CD4-positive, alpha-beta T cell treated with Interleukin-4 for 4 hours (primary cell): ENCODE results near the gene BTG4.
A peak's percentile ranks its signal among the peaks of the same experiment; 100 is the strongest.

Experiments used
- DNase-seq: peaks from one replicate; pipeline ENCODE4 v3.0.0-alpha.2; 2020

Gene BTG4

DNA sequence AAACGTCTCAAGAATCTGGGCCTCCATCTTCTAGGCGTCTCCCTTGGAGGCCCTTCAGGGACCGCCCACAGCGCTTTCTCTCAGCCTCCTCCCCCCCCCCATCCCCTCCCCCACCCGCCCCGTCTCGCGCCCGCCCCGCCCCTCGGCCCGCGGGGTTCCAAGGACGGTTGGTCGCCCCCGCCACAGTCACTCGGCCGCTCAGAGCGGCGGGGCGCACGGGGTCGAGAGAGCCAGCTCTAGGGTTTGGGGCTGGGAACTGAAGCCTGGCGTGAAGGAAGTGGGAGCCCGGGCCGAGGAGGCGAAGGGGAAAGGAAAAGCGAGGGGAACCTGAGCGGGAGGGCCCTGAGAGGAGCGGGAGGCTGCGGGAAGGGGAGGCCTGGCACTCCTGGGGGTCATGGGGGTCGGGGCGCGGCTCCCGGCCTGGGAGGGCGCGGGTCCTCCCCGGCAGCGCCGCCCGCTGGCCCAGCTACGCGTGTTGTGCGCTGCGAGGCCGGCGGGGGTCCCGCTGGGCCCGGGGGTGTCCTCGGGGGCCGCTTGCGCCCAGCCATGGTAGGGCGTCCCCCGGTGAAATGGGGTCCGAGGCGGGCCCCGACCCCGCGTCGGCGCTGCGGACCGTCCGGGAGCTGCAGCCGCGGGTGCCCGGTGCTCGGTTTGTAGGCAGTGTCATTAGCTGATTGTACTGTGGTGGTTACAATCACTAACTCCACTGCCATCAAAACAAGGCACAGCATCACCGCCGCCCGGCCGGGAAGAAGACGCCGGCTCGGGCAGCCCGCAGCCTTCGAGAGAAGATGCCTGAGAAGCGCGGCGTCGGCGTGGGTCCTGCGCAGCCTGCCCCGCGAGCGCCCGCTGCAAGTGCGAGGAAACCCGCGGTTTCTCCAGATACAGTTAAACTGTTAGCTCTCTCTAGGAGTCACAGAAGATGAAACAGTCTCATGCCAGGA is at the start of gene BTG4:
Gene BTG4 (minus strand): TSS at position 91 of the 944 bp plus-strand sequence. CDS start 13,610 bp downstream, outside the sequence.
- no peak for DNase-seq

- no peak for DNase-seq
These were observed 49.7 kb upstream of the BTG4 start for GRCh38 chr11:111561791-111562325.

- no peak for DNase-seq
These were observed 49.1 kb upstream of the BTG4 start for GRCh38 chr11:111561306-111561705.

DNA sequence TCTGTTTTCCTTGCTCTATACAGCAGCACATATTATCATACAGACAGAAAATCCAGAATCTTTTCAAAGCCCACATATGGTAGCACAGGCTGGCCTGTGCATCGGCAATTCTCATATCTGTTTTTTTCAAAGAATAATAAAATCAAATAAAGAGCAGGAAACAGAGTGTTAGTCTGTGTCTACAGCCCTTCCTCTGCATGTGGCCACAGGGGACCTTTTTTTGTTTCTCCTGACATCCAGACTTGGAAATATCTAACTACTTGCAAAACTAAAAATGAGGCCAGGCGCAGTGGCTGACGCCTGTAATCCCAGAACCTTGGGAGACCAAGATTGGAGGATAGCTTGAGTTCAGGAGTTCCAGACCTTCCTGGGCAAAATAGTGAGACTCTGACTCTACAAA is 48.6 kb upstream of the BTG4 start:
- no peak for DNase-seq

GRCh38 chr11:111559800-111560464 is 47.7 kb upstream of the BTG4 start:
- DNase-seq = no peak

GRCh38 chr11:111557425-111558111 is 45.4 kb upstream of the BTG4 start:
- DNase-seq = no peak

DNA sequence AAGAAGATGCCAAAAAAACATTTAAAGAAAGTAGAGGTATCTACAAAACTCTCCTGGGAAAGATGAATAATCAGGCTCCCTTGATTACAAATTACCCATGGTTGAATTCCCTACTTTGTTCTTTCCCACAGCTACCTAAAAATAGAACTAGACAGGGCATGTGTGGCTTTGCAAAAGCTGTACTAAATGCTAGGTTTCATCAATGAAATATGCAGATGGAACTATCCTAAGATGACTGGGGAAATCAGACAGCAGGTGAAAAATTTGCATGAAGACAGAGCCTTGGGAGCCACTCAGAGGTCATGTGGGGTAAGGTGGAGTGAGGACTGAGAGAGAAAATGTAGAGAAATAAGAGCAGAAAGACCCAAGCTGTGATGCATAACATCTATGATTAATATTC is 43.1 kb upstream of the BTG4 start:
- DNase-seq = no peak

DNA sequence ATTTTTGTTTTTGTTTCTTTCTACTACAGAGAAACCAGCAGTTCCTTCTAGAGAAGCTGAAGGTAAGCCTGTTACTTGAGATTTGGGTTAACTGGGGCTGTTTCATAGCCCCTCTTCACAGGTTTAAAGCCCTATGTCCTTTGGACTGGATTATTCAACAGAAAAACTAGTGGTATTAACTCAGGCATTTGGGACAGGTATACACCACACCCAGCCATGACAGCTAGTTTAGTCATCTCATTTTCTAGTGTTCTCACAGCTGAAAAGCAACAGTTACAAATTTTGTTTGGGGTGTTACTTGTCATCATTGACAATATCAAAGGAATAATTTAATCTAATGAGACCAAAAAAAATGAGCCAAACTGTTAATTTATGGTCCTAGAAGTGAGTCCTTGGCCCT is 42.3 kb upstream of the BTG4 start:
- DNase-seq = no peak

- no peak for DNase-seq
These were observed 38.1 kb upstream of the BTG4 start for GRCh38 chr11:111550258-111550657.

- DNase-seq = no peak
These were observed 37.6 kb upstream of the BTG4 start for GRCh38 chr11:111549869-111550203.

- DNase-seq = no peak
These were observed 37.1 kb upstream of the BTG4 start for GRCh38 chr11:111549196-111549868.

- DNase-seq = no peak
These were observed 36.3 kb upstream of the BTG4 start for GRCh38 chr11:111548525-111548924.

- DNase-seq = no peak
These were observed 30.6 kb upstream of the BTG4 start for GRCh38 chr11:111542606-111543275.

- no peak for DNase-seq
These were observed 29.3 kb upstream of the BTG4 start for GRCh38 chr11:111541254-111542061.

GRCh38 chr11:111540937-111541253 is 28.7 kb upstream of the BTG4 start:
- no peak for DNase-seq

DNA sequence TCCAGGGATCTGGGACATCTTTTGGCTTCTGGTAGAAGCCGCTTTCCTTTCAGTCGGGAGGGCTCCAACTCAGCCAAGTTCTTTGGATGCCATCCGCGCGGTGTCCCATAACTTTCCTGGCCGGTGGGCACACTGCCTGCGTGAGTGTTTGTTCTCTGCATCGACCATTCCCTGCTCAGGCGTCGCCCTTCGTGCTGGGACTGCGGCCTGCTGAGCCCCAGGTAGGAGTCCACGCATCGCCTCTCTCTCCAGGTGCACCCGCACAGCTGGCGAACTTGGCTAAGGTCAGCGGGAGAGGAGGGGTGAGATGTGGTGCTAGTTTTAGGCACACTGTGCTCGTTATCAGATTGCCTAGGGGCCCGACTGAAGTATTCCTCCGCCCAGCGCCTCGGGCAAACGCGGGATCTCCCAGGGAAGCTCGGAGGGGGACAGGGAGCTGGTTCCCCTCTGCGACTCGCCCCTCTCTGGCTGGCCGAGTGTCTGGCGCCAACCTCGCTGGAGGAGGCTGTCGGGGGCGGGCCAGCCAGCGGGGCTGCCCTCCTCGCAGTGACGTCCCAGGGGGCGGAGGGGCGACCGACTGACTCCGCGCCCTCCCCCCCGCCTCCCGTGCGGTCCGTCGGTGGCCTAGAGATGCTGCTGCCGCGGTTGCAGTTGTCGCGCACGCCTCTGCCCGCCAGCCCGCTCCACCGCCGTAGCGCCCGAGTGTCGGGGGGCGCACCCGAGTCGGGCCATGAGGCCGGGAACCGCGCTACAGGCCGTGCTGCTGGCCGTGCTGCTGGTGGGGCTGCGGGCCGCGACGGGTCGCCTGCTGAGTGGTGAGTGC is 28.1 kb upstream of the BTG4 start, which contains the start of gene LAYN:
Gene LAYN (plus strand): TSS at position 607 of the 823 bp plus-strand sequence. CDS start 124 bp downstream, at position 731.
- DNase-seq = no peak

DNA sequence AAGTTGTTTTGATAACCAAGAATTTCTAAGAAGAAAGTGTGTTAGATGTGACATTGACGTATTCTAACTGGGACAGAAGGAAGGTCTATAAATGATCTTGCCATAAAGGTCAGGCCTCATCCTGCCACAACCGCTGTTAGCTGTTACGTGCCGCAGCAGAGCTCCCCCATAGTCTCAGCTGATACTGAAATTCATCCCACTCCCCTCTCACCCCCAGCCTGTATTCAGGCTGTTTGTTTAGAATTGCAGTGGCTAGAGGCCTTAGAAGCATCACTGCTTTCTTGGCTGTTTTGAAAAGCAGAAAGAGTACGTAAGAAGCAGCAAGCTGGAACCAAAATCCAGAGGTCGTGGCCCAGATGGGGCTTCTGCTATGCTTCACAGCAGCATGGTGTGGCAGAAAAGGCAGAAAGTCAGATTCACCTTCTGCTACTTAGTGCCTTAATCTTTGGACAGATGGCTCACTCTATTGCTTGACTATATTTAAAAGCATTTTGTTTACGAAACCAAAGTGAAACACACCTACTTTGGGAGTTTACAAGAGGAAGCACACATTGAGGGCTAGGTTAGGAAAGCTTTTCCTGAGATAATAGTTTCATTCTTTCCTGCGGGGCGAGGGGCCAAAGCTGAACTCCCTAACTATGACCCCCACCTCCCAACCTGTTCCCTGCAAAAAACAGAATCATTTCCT is 27.4 kb upstream of the BTG4 start:
- peak; percentile 19 for DNase-seq

DNA sequence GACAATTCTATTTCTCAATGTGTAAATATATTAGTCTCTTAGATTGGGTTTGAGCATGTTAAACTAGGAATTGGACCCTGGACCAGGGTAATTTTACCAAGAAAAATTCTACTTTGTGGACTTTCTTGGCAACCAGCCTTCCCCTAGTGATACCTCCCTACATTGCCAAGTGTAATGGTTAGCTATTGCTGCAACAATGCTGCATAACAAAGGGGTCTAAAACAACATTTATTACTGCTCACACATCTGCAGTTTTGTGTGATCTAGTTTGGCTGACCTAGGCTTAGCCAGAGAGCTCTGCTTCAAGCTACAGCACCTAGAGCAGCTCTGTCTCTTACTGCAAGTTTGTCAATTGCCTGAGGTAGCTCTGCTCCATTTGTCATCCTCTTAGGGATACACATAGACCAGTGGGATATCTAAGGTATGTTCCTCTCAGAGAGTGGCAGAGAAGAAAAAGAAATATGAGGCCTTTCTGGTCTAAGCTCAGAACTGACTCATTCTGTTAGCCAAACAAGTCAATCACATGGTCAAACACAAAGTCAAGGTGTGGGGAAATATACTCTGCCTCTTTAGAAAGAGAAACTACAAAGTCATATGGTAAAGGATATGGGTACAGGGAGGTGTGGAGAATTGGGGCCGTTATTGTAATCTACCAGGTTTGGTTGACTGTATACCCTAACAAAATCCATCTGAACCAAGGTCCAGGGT is 26.4 kb upstream of the BTG4 start:
- no peak for DNase-seq

DNA sequence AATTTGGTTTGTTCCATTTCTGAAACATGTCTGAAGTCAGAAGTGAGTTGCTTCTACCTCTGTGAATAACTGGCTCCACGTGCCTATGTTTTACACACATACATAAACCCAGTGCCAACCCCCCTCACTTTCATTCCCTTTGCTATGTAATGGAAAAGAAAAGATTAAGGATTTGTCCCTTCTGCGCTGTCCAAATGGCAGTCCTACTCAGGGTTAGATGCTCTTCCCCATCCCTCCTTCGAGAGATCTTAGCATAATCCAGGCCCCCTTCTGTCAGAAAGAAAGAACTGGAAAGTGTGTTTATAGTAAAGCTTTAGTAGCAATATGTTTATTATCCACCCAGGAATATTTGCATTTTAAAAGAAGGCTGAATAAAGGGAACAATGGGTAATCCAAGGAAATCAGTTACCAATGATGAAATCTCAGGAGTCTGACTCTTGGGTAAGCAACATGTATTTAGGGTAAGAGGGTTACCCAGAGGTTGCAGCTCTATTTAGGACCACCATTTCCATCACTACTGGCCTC is 25.2 kb upstream of the BTG4 start:
- no peak for DNase-seq
